GM18870 (cell line): Measurements from ENCODE around the gene WNK2.

Experiments
- ATAC-seq: cut with Tn5 transposase; IDR thresholded peaks from one replicate; pipeline ENCODE4 v1.9.1; 2021; ENCODE audit warnings: moderate library complexity; ENCODE audit not compliant: unreplicated experiment

Gene WNK2

DNA sequence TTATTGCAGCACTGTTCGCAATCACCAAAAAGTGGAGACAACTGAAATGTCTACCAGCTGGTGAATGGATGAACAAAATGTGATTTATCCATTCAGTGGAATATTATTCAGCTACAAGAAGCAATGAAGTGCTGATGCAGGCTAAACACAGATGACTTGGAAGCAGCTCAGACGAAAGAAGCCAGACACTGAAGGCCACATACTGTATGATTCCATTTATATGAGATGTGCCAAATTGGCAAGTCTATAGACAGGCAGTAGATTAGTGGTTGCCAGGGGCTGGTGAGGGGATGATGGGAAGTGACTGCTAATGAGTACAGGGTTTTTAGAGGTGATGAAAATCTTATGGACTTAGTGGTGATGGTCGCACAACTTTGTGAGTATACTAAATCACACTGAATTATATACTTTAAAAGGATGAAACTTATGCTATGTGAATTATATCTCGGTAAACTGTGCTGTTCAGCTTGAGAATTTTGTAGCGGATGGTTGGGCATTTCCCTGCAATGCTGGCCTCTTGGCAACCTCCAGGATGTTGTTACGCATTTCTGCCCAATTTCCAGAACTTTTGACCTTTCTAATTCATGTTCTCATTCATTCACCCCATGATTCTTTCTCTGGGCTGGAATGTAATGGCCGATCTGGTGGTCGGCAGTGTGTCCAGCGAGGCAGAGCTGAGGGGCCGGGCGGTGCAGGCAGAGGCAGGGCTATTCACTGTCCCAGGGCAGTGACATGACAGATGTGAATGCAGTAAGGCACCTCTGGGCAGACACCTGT lies 22.0 kb upstream of the WNK2 start:
- no peak for ATAC-seq

- ATAC-seq = no peak
These were observed 19.9 kb upstream of the WNK2 start for GRCh38 chr9:93164085-93164484.

DNA sequence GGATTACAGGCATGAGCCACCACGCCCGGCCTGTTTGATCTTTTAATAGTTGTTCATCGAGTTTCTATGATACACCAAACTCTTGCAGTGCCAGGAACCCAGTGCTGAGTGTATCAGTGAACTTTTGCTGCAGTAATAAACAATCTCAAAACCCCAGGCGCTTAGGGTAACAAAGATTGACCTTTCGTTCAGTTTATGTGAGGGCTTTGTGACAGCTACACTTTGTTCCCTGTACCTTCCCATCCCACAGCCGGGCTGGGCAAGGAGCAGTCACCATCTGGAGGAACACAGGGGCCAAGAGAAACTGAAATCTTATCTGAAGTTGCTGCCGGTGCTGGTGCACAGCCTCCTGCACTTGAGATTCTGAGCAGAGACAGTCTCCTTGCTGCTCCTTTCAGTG lies 17.2 kb upstream of the WNK2 start:
- ATAC-seq = no peak

DNA sequence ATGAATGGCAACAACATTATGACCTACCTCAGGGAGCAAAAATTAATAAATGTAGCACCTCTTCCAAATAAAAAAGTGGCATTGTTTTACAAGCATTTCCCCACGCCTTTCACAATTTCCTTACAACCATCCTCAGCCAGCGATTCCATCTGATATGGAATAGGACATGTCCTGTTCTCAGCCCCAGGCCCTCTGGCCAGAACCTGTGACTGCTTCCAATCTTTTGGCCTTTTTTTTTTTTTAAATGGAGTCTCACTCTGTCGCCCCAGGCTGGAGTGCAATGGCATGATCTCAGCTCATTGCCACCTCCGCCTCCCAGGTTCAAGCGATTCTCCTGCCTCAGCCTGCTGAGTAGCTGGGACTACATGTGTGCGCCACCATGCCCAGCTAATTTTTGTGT lies 16.8 kb upstream of the WNK2 start:
- ATAC-seq = no peak

DNA sequence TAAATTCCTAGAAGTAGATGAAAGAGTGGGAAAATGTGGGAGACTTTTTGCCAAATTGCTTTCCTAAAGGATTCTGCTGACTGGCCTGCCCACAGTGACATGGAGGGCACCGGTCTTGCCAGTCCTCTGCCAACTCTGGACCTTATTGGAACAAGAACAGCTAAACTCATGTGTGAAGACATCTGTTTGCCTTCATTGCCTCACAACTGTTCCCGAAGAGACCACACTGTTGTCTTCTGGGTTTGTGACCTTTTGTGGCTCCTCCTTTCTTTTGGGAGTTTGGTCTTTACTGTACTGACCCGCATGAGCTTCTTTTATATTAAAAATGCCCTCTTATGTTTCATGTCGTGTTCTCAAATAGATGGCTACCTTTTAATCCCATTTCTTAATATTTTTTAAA lies 16.1 kb upstream of the WNK2 start:
- ATAC-seq = no peak

DNA sequence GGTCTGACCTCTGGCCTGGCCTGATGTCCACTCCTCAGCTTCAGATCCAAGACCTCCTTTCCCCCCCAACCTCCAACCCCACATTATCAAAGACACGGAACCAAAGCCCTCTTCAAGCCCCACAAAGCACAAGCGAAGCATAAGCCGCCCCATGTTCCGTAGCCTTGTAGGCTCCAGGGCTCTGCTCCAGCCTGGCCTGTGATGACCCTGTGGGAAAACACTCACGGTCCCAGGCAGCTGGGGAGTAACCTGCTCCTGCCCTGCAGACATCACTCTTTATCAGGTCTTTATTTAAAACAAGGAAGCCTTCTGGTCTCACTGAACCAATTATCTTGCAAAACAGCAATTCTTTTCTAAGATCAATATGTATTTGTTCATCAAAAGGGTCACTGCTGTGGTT lies 15.4 kb upstream of the WNK2 start:
- ATAC-seq = no peak

GRCh38 chr9:93169444-93169843 lies 14.5 kb upstream of the WNK2 start:
- no peak for ATAC-seq

DNA sequence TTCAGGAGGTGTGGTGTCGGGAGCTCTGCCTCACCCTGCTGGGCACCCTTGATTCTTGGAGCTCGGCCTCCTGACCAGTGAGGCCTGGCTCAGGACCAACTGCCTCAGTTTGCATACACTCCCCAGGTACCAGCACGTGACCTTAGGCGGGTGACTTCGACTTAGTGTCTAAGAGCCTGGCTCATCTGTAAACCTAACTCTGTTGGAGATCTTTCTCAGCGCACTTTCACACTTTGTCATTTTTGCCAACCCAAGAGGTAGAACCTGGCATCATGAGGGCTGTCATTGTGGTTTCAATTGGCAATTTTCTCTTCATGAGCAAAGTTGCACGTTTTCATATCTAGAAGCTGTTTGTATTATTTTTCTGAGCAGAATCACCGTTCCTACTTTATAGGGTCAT lies 13.4 kb upstream of the WNK2 start:
- ATAC-seq = no peak

DNA sequence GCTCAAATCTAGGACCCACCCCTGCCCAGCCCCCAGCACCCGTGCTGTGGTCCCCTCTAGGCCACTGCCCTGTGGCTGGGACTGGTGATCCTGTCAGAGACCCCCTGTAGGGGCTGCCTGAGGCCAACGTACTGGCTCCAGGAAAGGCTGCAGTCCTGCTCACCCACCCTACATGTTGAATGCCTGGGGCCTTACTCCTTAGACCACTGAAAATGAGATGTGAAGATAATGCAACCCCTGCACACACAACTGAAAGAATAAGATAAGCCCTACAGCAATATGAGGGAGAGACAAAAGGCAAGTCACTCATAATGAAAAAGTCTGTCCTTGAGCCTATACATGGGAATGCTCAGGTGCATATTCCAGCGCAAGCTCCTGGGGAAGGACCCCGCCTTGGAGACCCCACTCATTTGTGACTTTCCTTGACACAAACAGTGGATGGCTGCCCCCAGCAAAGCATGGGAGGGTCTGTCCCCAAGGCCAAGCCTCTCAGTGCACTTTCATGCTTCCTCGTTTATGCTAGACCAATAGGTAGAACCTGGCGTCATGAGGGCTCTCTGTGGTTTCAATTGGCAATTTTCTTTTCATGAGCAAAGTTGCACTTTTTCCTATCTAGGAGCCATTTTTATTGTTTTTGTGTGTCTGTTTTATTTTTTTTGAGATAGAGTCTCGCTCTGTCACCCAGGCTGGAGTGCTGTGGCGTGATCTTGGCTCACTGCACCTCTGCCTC lies 12.5 kb upstream of the WNK2 start:
- ATAC-seq = no peak

GRCh38 chr9:93172666-93173364 lies 11.1 kb upstream of the WNK2 start:
- no peak for ATAC-seq

DNA sequence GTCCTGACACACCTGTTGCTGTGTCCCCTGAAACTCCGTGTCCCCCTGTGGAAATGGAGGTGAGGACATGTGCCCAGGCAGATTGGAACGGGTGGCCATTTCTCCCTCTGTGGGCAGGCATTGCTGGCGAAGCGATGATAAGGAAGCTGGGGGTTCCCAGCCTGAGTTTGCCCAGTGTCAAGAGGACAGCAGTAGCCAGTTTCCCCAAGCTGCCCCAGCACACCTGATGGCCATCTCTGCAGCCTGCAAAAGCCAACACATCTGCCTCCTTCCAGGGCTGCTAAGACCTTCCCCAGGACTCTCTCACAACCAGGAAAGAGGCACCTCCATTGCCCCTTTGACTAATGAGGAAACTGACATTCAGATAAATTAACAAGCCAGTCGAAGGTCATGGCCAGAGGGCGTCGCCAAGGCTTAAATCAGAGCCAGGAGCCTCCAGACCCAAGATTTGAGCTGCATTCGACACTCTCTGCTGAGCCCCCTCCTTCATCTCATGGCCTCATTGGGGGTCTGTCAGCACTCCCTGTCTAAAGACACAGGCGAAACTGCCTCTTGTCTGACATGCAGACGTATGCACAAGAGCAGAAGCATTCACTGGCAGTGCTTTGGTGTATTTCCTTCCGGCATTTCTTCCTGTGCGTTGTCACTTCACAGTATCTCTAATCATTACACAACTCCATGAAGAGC lies 10.4 kb upstream of the WNK2 start:
- no peak for ATAC-seq

- ATAC-seq = no peak
These were observed 9.0 kb upstream of the WNK2 start for GRCh38 chr9:93174976-93175375.

- ATAC-seq = no peak
These were observed 6.3 kb upstream of the WNK2 start for GRCh38 chr9:93177676-93178075.

DNA sequence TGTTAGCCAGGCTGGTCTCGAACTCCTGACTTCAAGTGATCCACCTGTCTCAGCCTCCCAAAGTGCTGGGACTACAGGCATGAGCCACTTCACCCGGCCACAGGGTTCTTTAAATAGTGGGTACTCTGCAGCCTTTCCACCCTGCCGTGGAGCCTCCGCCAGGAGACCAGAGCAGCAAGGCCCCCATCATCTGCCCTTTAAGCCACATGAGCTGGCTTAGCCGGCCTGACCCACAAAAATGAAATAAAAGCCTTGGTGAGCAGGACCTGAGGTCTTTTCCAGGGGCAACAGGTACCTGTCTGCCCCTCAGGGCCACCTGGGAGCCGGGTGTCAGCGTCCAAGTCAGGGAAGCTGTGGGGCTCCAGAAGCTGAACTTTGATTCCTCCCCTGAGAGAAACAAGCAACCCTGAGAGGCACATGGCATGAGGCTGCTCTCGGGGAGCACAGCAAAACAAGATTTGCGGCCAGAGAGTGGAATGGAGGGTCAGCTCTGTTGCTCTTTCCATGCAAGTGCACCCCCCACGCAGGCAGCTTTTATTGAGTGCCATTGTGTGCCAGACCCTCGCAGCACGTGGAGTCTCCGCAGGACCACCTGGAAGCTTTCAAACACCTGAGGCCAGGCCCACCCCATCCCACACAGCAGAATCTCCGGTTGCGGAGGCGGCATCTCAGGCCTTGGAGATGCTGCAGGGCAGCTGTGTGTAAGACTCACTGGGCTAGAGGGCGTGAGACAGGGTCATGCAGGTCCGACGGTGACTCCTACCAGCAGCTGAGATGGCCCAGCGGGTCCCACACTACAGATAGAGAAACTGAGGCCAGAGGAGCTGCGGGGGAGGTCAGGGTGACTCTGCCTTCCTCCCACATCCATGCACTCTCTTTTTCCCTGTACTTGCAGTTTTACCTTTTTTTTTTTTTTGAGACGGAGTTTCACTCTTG lies 4.8 kb upstream of the WNK2 start:
- ATAC-seq = no peak

- ATAC-seq = no peak
These were observed 3.0 kb upstream of the WNK2 start for GRCh38 chr9:93180938-93181337.

GRCh38 chr9:93181672-93182435 lies 2.1 kb upstream of the WNK2 start:
- ATAC-seq = no peak

- no peak for ATAC-seq
These were observed 1.4 kb upstream of the WNK2 start for GRCh38 chr9:93182572-93182971.

DNA sequence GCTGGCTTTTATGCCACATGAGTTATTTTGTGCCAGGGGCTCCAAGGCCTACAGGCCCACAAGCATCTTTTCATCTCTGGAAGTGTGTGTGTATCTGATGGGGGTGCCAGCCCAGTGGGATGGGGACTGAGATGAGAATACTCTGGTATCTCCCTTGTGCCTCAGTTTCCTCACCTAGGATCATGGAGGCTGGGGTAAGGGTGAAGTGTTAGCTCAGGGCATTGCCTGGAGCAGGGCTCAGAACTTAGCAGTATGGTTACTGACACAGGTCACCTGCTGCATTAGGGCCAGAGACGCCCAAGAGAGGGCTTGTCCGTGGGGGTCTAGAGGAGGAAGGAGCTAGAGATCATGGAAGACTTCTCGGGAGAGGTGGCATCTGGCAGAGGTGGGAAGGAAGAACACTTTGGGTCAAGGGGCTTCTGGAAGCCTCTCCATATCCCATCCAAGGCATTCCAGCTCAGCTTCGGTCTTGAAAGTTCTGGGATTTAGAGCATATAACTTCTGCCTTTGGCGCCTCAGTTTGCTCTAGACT lies 742 bp upstream of the WNK2 start:
- no peak for ATAC-seq
